H9 (cell line): ENCODE data around the gene DECR2. TPM values are rescaled to one million over a fixed set of nuclear protein-coding genes. Genes with fewer than 3 reads are reported as not detected.

Source experiments
- DNase-seq: peaks from one replicate; pipeline ENCODE4 v3.0.0-alpha.2; 2017
- H2AFZ ChIP-seq: one replicate; pipeline ENCODE4 v1.6.1; 2013; ENCODE audit warnings: mild to moderate bottlenecking, low read length, control low read depth, moderate library complexity
- H2AK5ac ChIP-seq: 2 replicates; pipeline ENCODE4 v1.6.1; 2013; ENCODE audit warnings: low read length, control low read depth, mixed read lengths; ENCODE audit not compliant: insufficient read length
- H2BK120ac ChIP-seq: one replicate; pipeline ENCODE4 v1.6.1; 2013; ENCODE audit warnings: low read depth, mild to moderate bottlenecking, low read length, control low read depth, inconsistent platforms; ENCODE audit not compliant: poor library complexity, severe bottlenecking
- H2BK12ac ChIP-seq: 2 replicates; pipeline ENCODE4 v1.6.1; 2013; ENCODE audit warnings: low read length, control low read depth, mixed read lengths, low read depth; ENCODE audit not compliant: insufficient read length
- H2BK15ac ChIP-seq: 2 replicates; pipeline ENCODE4 v1.6.1; 2013; ENCODE audit warnings: low read depth, low read length, control low read depth
- H2BK20ac ChIP-seq: one replicate; pipeline ENCODE4 v1.6.1; 2013; ENCODE audit warnings: low read depth, mild to moderate bottlenecking, low read length, control low read depth, inconsistent platforms; ENCODE audit not compliant: poor library complexity, severe bottlenecking
- H2BK5ac ChIP-seq: 2 replicates; pipeline ENCODE4 v1.6.1; 2013; ENCODE audit warnings: low read length, control low read depth, mixed read lengths; ENCODE audit not compliant: insufficient read length
- H3K14ac ChIP-seq: 2 replicates; pipeline ENCODE4 v1.6.1; 2013; ENCODE audit warnings: low read length, control low read depth; ENCODE audit not compliant: insufficient read depth
- H3K18ac ChIP-seq: 2 replicates; pipeline ENCODE4 v1.6.1; 2013; ENCODE audit warnings: low read depth, mild to moderate bottlenecking, mixed read lengths, low read length, control low read depth; ENCODE audit not compliant: insufficient read length
- H3K23ac ChIP-seq: 2 replicates; pipeline ENCODE4 v1.6.1; 2013; ENCODE audit warnings: low read length, control low read depth, mixed read lengths, low read depth; ENCODE audit not compliant: insufficient read length
- H3K23me2 ChIP-seq: 2 replicates; pipeline ENCODE4 v1.6.1; 2013; ENCODE audit warnings: low read depth, mild to moderate bottlenecking, mixed read lengths, low read length, control low read depth; ENCODE audit not compliant: insufficient read length, poor library complexity, severe bottlenecking
- H3K27ac ChIP-seq: 2 replicates; pipeline ENCODE4 v1.5.1; 2013; ENCODE audit warnings: low read length, control low read depth, mixed read lengths, low read depth; ENCODE audit not compliant: insufficient read length
- H3K27me3 ChIP-seq: 2 replicates; pipeline ENCODE4 v1.6.1; 2013; ENCODE audit warnings: low read length, control low read depth, inconsistent platforms; ENCODE audit not compliant: insufficient read depth
- H3K4ac ChIP-seq: 2 replicates; pipeline ENCODE4 v1.6.1; 2013; ENCODE audit warnings: low read depth, mild to moderate bottlenecking, control low read depth, inconsistent platforms, low read length, moderate library complexity
- H3K4me1 ChIP-seq: 2 replicates; pipeline ENCODE4 v1.6.1; 2013; ENCODE audit warnings: low read length, control low read depth, inconsistent platforms; ENCODE audit not compliant: insufficient read depth
- H3K4me2 ChIP-seq: 2 replicates; pipeline ENCODE4 v1.6.1; 2013; ENCODE audit warnings: low read length, control low read depth, mixed read lengths; ENCODE audit not compliant: insufficient read length, insufficient read depth
- H3K56ac ChIP-seq: 2 replicates; pipeline ENCODE4 v1.6.1; 2013; ENCODE audit warnings: low read depth, mild to moderate bottlenecking, mixed read lengths, low read length, control low read depth; ENCODE audit not compliant: insufficient read length
- H3K79me1 ChIP-seq: 2 replicates; pipeline ENCODE4 v1.6.1; 2013; ENCODE audit warnings: low read depth, mild to moderate bottlenecking, moderate library complexity, low read length, control low read depth, inconsistent platforms; ENCODE audit not compliant: insufficient read depth, poor library complexity, severe bottlenecking
- H3K79me2 ChIP-seq: 2 replicates; pipeline ENCODE4 v1.6.1; 2013; ENCODE audit warnings: low read length, control low read depth, inconsistent platforms; ENCODE audit not compliant: insufficient read depth
- H3K9ac ChIP-seq: 2 replicates; pipeline ENCODE4 v1.6.1; 2013; ENCODE audit warnings: low read length, control low read depth, mixed read lengths; ENCODE audit not compliant: insufficient read length; ENCODE audit errors: extremely low read depth
- H3K9me3 ChIP-seq: one replicate; pipeline ENCODE4 v1.6.1; 2013; ENCODE audit warnings: low read depth, low read length, inconsistent platforms; ENCODE audit not compliant: control insufficient read depth
- H3T11ph ChIP-seq: one replicate; pipeline ENCODE4 v1.6.1; 2013; ENCODE audit warnings: mild to moderate bottlenecking, low read length, control low read depth, inconsistent platforms
- H4K20me1 ChIP-seq: one replicate; pipeline ENCODE4 v1.6.1; 2013; ENCODE audit not compliant: control insufficient read depth, insufficient read length, insufficient read depth
- H4K5ac ChIP-seq: 2 replicates; pipeline ENCODE4 v1.6.1; 2013; ENCODE audit warnings: low read depth, mild to moderate bottlenecking, mixed read lengths, low read length, control low read depth; ENCODE audit not compliant: insufficient read length
- H4K8ac ChIP-seq: replicated peaks from 2 replicates; pipeline ENCODE4 v1.6.1; 2013; ENCODE audit warnings: low read length, control low read depth, mixed read lengths, low read depth; ENCODE audit not compliant: insufficient read length
- H4K91ac ChIP-seq: 2 replicates; pipeline ENCODE4 v1.6.1; 2013; ENCODE audit warnings: low read depth, mild to moderate bottlenecking, moderate library complexity, mixed read lengths, low read length, control low read depth; ENCODE audit not compliant: insufficient read length
- H3K27ac Mint-ChIP-seq, 3 experiments: 2 replicates in 2 of 3; 3 replicates in 1 of 3; pipeline ENCODE4 v1.8.0; 2020 to 2021; ENCODE audit warnings: mixed read lengths in 3 of 3, mild to moderate bottlenecking in 1 of 3, moderate library complexity in 1 of 3
- H3K27me3 Mint-ChIP-seq: 2 replicates; pipeline ENCODE4 v1.8.0; 2021; ENCODE audit warnings: low read depth, mild to moderate bottlenecking, moderate library complexity, mixed read lengths
- H3K36me3 Mint-ChIP-seq, 3 experiments: 2 replicates in 2 of 3; 3 replicates in 1 of 3; pipeline ENCODE4 v1.8.0; 2020 to 2021; ENCODE audit warnings: low read depth in 3 of 3, mixed read lengths in 3 of 3; ENCODE audit not compliant: insufficient read depth in 1 of 3
- H3K4me1 Mint-ChIP-seq, 2 experiments: 2 replicates each; pipeline ENCODE4 v1.8.0; 2020; ENCODE audit warnings: mixed read lengths in 2 of 2
- H3K4me3 Mint-ChIP-seq, 2 experiments: 2 replicates in 1 of 2; 3 replicates in 1 of 2; pipeline ENCODE4 v1.8.0; 2020 to 2021; ENCODE audit warnings: mild to moderate bottlenecking in 2 of 2, mixed read lengths in 2 of 2, moderate library complexity in 1 of 2
- H3K9me3 Mint-ChIP-seq, 2 experiments: 2 replicates in 1 of 2; 3 replicates in 1 of 2; pipeline ENCODE4 v1.8.0; 2020; ENCODE audit warnings: mild to moderate bottlenecking in 2 of 2, mixed read lengths in 2 of 2, moderate library complexity in 1 of 2
- WGBS: extraction: QIAGEN DNeasy Blood & Tissue Kit; methylation state at CpG from one replicate; pipeline ENCODE4 v1.1.7; 2013; ENCODE audit warnings: missing lambda C conversion rate, low lambda C conversion rate, mixed read lengths; ENCODE audit not compliant: insufficient read length; ENCODE audit errors: extremely low coverage; 5-methylcytosine and 5-hydroxymethylcytosine counted together
- total RNA-seq: library from RNA; stranded (reverse); gene quantifications from 2 replicates; pipeline ENCODE4 v1.2.1, GENCODE V29; 2021
- TF ChIP-seq, protein P1 (sequence below): fragments of 200-600 bp; sonication (generic); conservative IDR thresholded peaks from 3 replicates; pipeline ENCODE4 v1.8.0; 2021; ENCODE audit warnings: antibody characterized with exemption, mild to moderate bottlenecking

Gene DECR2
- total RNA-seq, 1 experiment from 2014 or later: 39.3 TPM

DNA sequence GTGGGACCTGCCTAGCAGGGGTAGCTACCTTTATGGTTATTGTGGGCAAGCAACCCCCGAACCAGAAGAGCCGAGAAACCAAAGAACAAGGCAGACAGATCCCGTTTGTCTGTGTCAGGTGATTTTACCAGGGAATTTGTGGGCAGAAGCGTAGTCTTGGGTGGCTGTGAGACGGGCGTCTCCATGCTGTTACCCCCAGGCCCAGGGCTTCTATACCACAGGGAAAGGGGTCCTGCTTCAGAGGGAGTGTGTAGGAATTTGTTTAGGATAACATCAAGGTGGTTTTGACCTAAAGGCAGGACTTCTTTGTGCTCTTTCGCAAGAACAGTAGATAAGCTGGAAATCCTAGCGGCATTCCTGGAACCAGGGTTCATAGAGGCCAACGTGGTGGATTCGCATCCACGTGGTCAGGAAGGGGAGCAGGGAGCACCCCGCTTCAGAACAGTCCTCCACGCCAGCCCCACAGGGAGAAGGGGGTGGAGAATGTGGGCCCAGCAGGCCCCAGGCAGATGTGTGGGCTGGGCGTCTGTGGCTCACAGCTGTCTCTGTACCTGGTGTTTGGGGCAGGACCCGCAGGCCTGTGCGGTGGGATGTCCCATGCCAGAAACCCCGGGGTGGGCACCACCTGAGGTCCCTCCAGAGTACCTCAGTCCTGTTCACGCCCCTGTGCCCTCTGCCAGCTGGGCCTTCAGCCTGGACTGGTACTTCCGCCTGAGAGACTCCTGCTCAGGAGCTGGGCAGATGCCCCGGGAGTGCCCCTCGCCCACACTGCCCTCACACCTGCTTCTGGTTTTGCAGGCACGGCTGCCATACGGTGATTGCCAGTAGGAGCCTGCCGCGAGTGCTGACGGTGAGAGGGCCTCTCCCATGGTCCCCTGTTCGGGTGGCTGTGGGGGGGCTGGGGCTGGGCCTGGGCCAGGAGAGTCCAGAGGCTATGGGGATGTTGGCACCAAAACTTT is 4.1 kb downstream of the DECR2 start:
- H3K79me2 ChIP-seq: no peaks in the 10 kb centered on the region
- no peak overlapping the region for H2BK12ac ChIP-seq
- no peak for DNase-seq
- Mint-ChIP-seq H3K27me3 (no peaks in the 10 kb centered on the region), H3K36me3 (peaks cover 0 to 11% (median 9%) of the 10 kb centered on the region in 3 experiments; a peak in 5 of 7 replicates), H3K4me3 (no peak overlapping the region; a peak in 1 of 5 replicates), H3K4me1 (no peaks in the 10 kb centered on the region), H3K9me3 (no peaks in the 10 kb centered on the region), H3K27ac (peak overlapping the region in 1 of 3 experiments; percentile 46; a peak in 2 of 7 replicates)
- H3K56ac ChIP-seq: no peak overlapping the region
- no peak overlapping the region for H3K4ac ChIP-seq
- H2BK15ac ChIP-seq: no peak overlapping the region; the same call in 1 of the 2 replicates
- no peaks in the 10 kb centered on the region for H3K79me1 ChIP-seq
- H3K4me1 ChIP-seq: no peaks in the 10 kb centered on the region
- no peak overlapping the region for H3K27ac ChIP-seq
- H4K91ac ChIP-seq: no peak overlapping the region
- H3K9me3 ChIP-seq: no peaks in the 10 kb centered on the region
- H3K4me2 ChIP-seq: no peak overlapping the region
- H2AK5ac ChIP-seq: no peak overlapping the region
- no peak overlapping the region for H2BK5ac ChIP-seq
- TF ChIP-seq, protein P1, sequence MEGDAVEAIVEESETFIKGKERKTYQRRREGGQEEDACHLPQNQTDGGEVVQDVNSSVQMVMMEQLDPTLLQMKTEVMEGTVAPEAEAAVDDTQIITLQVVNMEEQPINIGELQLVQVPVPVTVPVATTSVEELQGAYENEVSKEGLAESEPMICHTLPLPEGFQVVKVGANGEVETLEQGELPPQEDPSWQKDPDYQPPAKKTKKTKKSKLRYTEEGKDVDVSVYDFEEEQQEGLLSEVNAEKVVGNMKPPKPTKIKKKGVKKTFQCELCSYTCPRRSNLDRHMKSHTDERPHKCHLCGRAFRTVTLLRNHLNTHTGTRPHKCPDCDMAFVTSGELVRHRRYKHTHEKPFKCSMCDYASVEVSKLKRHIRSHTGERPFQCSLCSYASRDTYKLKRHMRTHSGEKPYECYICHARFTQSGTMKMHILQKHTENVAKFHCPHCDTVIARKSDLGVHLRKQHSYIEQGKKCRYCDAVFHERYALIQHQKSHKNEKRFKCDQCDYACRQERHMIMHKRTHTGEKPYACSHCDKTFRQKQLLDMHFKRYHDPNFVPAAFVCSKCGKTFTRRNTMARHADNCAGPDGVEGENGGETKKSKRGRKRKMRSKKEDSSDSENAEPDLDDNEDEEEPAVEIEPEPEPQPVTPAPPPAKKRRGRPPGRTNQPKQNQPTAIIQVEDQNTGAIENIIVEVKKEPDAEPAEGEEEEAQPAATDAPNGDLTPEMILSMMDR: no peak
- no peak overlapping the region for H2AFZ ChIP-seq
- H4K8ac ChIP-seq: no peak overlapping the region
- H3K18ac ChIP-seq: no peak overlapping the region
- H3T11ph ChIP-seq: no peak overlapping the region
- H2BK20ac ChIP-seq: no peak overlapping the region
- no peak overlapping the region for H3K9ac ChIP-seq
- no CpG with 5 or more reads among the region's 27 CpGs for WGBS
- no peaks in the 10 kb centered on the region for H4K20me1 ChIP-seq
- no peak overlapping the region for H2BK120ac ChIP-seq
- H4K5ac ChIP-seq: no peak overlapping the region
- H3K23ac ChIP-seq: no peak overlapping the region
- H3K27me3 ChIP-seq: no peaks in the 10 kb centered on the region
- H3K14ac ChIP-seq: no peak overlapping the region
- no peaks in the 10 kb centered on the region for H3K23me2 ChIP-seq
